ENCODE measurements around the gene PAPLN.
"Not testable (repeated sequence)": the region's sequence is repeated elsewhere in the genome, so short reads cannot be mapped to it uniquely, and the experiment has no call there.

The PAPLN gene

DNA sequence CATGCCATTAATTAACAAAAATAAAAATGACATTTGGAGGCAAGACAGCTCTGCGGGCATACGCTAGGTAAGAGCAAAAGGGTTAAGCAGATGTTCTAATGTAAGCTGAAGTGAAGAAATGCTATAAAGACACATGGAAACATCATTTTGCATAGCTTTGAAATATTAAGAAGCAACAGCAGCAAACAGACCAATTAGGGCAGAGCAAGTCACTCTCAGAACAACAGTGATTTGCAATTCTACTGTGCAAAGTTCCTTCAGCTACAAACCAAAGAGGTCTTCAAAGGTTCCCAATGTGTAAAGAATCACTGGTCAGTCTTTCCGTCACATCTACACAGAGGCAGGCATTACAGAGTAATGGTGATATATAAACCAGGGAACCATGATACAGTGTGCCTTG, 68.2 kb downstream of the PAPLN start:
- H3K9me3 ChIP-seq (ENCODE audit: severe bottlenecking), result no peaks in the 10 kb centered on the region
- no peak overlapping the region for H3K27ac ChIP-seq
- H3K27me3 ChIP-seq (ENCODE audit: insufficient read depth, low read depth, severe bottlenecking), result no peaks in the 10 kb centered on the region
- DNase-seq, result no peak
- no peak overlapping the region for H3K4me3 ChIP-seq (ENCODE audit: low read depth, low read length)
- peaks cover 19% of the 10 kb centered on the region for H3K36me3 ChIP-seq
- TF ChIP-seq, protein P1, sequence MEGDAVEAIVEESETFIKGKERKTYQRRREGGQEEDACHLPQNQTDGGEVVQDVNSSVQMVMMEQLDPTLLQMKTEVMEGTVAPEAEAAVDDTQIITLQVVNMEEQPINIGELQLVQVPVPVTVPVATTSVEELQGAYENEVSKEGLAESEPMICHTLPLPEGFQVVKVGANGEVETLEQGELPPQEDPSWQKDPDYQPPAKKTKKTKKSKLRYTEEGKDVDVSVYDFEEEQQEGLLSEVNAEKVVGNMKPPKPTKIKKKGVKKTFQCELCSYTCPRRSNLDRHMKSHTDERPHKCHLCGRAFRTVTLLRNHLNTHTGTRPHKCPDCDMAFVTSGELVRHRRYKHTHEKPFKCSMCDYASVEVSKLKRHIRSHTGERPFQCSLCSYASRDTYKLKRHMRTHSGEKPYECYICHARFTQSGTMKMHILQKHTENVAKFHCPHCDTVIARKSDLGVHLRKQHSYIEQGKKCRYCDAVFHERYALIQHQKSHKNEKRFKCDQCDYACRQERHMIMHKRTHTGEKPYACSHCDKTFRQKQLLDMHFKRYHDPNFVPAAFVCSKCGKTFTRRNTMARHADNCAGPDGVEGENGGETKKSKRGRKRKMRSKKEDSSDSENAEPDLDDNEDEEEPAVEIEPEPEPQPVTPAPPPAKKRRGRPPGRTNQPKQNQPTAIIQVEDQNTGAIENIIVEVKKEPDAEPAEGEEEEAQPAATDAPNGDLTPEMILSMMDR (IDR thresholded peaks at IDR 0.05; ENCODE audit: low read depth, low read length), result no peak

DNA sequence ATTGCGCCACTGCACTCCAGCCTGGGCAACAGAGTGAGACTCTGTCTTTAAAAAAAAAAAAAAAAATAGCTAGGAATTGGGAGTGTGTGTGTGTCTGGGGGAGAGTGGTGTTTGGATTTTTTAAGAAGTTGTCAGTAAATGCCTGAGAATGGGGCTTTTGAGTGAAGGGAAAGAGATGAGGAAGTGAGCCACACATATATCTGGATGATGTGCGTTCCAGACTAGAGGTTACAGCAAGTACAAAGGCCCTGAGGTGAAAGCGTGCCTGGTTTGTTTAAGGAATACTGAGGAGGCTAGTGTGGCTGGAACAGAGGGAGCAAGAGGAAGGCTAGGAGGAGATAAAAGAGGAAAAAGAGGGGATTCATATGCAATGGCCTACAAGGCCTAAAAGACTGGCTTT, 70.0 kb downstream of the PAPLN start:
- Histone ChIP-seq H3K9me3 (ENCODE audit: severe bottlenecking) (no peaks in the 10 kb centered on the region), H3K27ac (no peak overlapping the region), H3K36me3 (peaks cover 13% of the 10 kb centered on the region), H3K27me3 (ENCODE audit: insufficient read depth, low read depth, severe bottlenecking) (no peaks in the 10 kb centered on the region), H3K4me3 (ENCODE audit: low read depth, low read length) (no peak overlapping the region)
- TF ChIP-seq, protein P1 (IDR thresholded peaks at IDR 0.05; ENCODE audit: low read depth, low read length), result no peak
- DNase-seq, result no peak

DNA sequence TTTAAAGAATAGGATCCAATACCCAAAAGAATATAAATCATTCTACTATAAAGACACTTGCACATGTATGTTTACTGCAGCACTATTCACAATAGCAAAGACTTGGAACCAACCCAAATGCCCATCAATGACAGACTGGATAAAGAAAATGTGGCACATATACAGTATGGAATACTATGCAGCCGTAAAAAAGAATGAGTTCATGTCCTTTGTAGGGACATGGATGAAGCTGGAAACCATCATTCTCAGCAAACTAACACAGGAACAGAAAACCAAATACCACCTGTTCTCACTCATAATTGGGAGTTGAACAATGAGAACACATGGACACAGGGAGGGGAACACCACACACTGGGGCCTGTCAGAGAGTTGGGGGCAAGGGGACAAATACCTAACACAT, 71.9 kb downstream of the PAPLN start:
- peaks cover 13% of the 10 kb centered on the region for H3K36me3 ChIP-seq
- H3K27ac ChIP-seq; H3K4me3 ChIP-seq (ENCODE audit: low read depth, low read length); DNase-seq; H3K9me3 ChIP-seq (ENCODE audit: severe bottlenecking); H3K27me3 ChIP-seq (ENCODE audit: insufficient read depth, low read depth, severe bottlenecking): not testable (repeated sequence)

DNA sequence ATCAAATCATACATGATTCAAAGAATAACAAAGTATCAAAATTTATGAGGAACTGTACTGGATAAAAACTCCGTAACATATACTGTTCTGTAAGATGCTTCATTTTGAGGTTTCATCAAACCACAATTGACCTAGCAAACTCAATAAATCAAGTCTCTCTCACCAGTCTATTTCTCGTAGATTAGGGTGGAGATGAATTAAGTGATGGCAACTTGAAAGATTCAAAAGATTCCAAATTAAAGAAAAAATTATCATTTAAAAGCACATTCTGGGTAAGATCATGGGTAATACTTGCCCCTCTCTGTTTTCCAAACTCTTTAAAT, 74.4 kb downstream of the PAPLN start:
- Histone ChIP-seq H3K4me3 (ENCODE audit: low read depth, low read length) (no peak overlapping the region), H3K9me3 (ENCODE audit: severe bottlenecking) (no peaks in the 10 kb centered on the region), H3K27ac (peak overlapping the region; percentile 67), H3K36me3 (peaks cover 12% of the 10 kb centered on the region), H3K27me3 (ENCODE audit: insufficient read depth, low read depth, severe bottlenecking) (no peaks in the 10 kb centered on the region)
- TF ChIP-seq, protein P1 (IDR thresholded peaks at IDR 0.05; ENCODE audit: low read depth, low read length), result no peak
- DNase-seq, result no peak

DNA sequence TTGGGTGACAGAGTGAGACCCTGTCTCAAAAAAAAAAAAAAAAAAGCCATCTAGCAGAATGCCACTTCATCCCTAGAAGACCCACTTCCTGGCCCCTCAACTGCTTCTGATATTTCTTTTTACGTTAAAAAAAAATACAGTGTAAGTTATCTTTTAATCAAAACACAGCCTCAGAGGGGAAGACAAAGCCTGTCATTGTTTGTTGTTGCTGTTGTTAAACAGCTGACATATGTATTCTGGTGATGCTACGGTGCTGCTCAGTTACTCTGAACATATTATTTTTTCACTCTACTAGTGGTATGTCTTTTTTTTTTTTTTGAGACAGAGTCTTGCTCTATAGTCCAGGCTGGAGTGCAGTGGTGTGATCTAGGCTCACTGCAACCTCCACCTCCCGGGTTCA, 75.4 kb downstream of the PAPLN start:
- DNase-seq, result no peak
- H3K36me3 ChIP-seq, result peaks cover 11% of the 10 kb centered on the region
- TF ChIP-seq, protein P1 (IDR thresholded peaks at IDR 0.05; ENCODE audit: low read depth, low read length), result no peak

DNA sequence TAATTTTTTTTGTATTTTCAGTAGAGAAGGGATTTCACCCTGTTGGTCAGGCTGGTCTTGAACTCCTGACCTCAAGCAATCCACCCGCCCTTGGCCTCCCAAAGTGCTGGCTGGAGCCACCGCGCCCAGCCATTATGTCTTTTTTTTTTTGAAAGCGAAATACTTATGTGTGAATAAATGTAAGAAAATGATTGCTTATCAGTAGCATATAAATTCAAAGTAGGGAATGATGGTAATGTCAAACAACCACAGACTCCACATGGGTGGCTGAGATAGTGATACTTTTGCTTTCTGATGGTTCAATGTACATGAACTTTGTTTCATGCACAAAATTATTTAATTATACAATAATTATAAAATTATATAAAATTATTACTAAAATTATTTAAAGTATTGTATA, 75.8 kb downstream of the PAPLN start:
- H3K36me3 ChIP-seq, result peaks cover 7% of the 10 kb centered on the region
- DNase-seq, result no peak
- H3K9me3 ChIP-seq (ENCODE audit: severe bottlenecking), result no peaks in the 10 kb centered on the region
- TF ChIP-seq, protein P1 (IDR thresholded peaks at IDR 0.05; ENCODE audit: low read depth, low read length), result no peak
- no peak overlapping the region for H3K27ac ChIP-seq
- H3K27me3 ChIP-seq (ENCODE audit: insufficient read depth, low read depth, severe bottlenecking), result no peaks in the 10 kb centered on the region
- H3K4me3 ChIP-seq (ENCODE audit: low read depth, low read length), result no peak overlapping the region

More for the DNA sequence above, 75.4 kb downstream of the PAPLN start:
- no peaks in the 10 kb centered on the region for H3K9me3 ChIP-seq (ENCODE audit: severe bottlenecking)
- no peak overlapping the region for H3K4me3 ChIP-seq (ENCODE audit: low read depth, low read length)
- H3K27me3 ChIP-seq (ENCODE audit: insufficient read depth, low read depth, severe bottlenecking), result no peaks in the 10 kb centered on the region
- H3K27ac ChIP-seq, result no peak overlapping the region

All from WERI-Rb-1 (cell line).